GM19328 (cell line): Measurements from ENCODE around the gene LRRC74A.

Experiments used
- ATAC-seq: cut with Tn5 transposase; IDR thresholded peaks from one replicate; pipeline ENCODE4 v1.9.1; 2021; ENCODE audit warnings: mild to moderate bottlenecking, moderate library complexity; ENCODE audit not compliant: unreplicated experiment

The LRRC74A gene

GRCh38 chr14:76844223-76844622 lies 18.0 kb downstream of the LRRC74A start:
- no peak for ATAC-seq

GRCh38 chr14:76846331-76847047 lies 20.3 kb downstream of the LRRC74A start:
- no peak for ATAC-seq

GRCh38 chr14:76848879-76849278 lies 22.7 kb downstream of the LRRC74A start:
- no peak for ATAC-seq

GRCh38 chr14:76855066-76855465 lies 28.9 kb downstream of the LRRC74A start:
- no peak for ATAC-seq

- no peak for ATAC-seq
Measured at GRCh38 chr14:76856769-76857168, 30.6 kb downstream of the LRRC74A start.

- no peak for ATAC-seq
Measured at GRCh38 chr14:76861574-76862255, 35.5 kb downstream of the LRRC74A start.

- no peak for ATAC-seq
Measured at GRCh38 chr14:76862546-76863282, 36.5 kb downstream of the LRRC74A start.

- no peak for ATAC-seq
Measured at GRCh38 chr14:76863724-76864407, 37.7 kb downstream of the LRRC74A start.

GRCh38 chr14:76866456-76866855 lies 40.2 kb downstream of the LRRC74A start:
- ATAC-seq, result no peak

GRCh38 chr14:76867516-76868453 lies 41.6 kb downstream of the LRRC74A start:
- no peak for ATAC-seq

GRCh38 chr14:76868454-76869170 lies 42.4 kb downstream of the LRRC74A start:
- ATAC-seq, result no peak

- no peak for ATAC-seq
Measured at GRCh38 chr14:76870166-76870565, 44.0 kb downstream of the LRRC74A start.

GRCh38 chr14:76872796-76873432 lies 46.7 kb downstream of the LRRC74A start:
- no peak for ATAC-seq

- no peak for ATAC-seq
Measured at GRCh38 chr14:76874734-76875133, 48.5 kb downstream of the LRRC74A start.

- no peak for ATAC-seq
Measured at GRCh38 chr14:76876076-76876475, 49.9 kb downstream of the LRRC74A start.

GRCh38 chr14:76877871-76878270 lies 51.7 kb downstream of the LRRC74A start:
- ATAC-seq, result no peak

- ATAC-seq, result no peak
Measured at GRCh38 chr14:76880449-76880848, 54.2 kb downstream of the LRRC74A start.

- no peak for ATAC-seq
Measured at GRCh38 chr14:76881348-76881747, 55.1 kb downstream of the LRRC74A start.

- ATAC-seq, result no peak
Measured at GRCh38 chr14:76882651-76883050, 56.4 kb downstream of the LRRC74A start.
